ENCODE measurements around the gene PEMT. TPM values are rescaled to one million over a fixed set of nuclear protein-coding genes. Genes with fewer than 3 reads are reported as not detected.

The PEMT gene
- total RNA-seq, 4 donors from 2014 or later = 29.9 to 47.5 (median 44.3) TPM

DNA sequence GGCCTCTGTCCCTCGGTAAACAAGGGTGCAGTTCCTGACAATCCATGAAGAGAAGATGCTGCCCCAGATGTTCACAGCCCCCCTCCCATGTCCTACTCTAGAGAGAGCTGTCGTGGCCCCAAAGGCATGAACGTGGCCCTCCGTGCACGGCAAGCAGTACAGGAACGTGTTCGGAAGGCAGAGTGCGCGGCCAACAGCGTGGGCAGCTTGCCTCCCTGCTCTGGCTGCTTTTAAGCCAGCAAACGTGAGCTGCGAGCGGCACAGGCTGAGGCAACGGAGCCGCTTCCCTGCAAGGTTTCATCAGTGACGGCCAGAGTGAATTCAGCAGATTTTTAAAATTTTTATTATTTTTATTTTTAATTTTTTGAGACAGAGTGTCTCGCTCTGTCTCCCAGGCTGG is 37.2 kb downstream of the PEMT start:
- TF ChIP-seq CTCF (IDR thresholded peaks at IDR 0.05) (no peak), POLR2A (IDR thresholded peaks at IDR 0.05) (no peak)
- WGBS, 2 donors = 91 to 94% methylated on average over 17 of the region's 17 CpGs
- no peak for DNase-seq (ENCODE audit: low spot score in 2 of 2)
- H3K4me3 ChIP-seq (ENCODE audit: low read depth, poor library complexity, severe bottlenecking) = no peak overlapping the region
- intact Hi-C loops (cut with DNase I; ENCODE audit: low total_unique reads) = no loop called here

DNA sequence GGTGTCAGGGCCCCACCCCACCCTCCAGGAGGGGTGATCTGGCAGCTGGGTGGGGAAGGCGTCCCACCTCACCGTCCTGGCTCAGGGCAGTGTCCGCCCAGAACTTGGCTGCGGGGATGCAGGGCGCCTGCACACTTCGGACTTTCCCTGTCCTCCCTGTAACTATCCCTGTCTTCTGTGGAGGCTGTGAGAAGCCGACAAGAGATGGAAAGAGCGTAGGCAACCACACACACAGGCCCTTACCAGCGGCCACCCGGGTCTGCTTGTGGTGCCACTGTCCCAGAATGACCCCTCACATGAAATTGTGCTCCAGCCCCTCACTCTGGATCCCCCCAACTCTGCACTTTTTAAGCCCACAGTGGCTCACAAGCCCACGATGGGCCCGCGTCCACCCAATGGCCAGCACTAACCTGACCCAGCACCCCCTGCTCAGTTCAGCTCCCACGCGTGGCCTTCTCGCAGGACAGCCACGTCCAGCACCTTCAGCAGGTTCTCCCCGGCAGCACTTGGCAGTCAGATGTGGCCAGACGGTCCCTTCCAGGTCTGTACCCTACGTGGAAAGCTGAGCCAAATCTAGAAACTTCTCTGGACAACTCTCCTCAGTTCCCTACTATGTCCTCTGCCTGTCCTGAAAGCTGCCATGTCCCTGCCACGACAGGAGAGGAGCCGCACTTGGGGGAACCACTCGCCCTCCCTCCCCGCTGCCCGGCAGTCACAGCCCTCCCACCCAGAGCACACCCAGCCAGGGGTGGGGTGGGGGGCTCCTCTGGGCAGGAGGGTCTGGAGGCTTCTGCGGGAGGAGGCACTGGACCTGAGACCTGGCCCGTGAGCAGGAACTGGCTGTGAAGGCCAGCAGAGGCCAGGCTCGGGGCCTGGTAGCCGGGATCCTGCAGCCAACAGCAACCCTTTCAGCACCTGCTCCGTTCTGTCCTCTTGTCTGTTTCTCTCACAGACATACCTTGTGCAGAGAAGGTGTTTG is 38.0 kb downstream of the PEMT start:
- no peak for TF ChIP-seq POLR2A (IDR thresholded peaks at IDR 0.05)
- no peak for TF ChIP-seq CTCF (IDR thresholded peaks at IDR 0.05)
- no peak overlapping the region for H3K4me3 ChIP-seq (ENCODE audit: low read depth, poor library complexity, severe bottlenecking)
- DNase-seq (ENCODE audit: low spot score in 2 of 2) = no peak
- intact Hi-C loops (cut with DNase I; ENCODE audit: low total_unique reads) = no loop called here
- 95 to 96% methylated on average over 17 to 30 of the region's 30 CpGs for WGBS, 2 donors

DNA sequence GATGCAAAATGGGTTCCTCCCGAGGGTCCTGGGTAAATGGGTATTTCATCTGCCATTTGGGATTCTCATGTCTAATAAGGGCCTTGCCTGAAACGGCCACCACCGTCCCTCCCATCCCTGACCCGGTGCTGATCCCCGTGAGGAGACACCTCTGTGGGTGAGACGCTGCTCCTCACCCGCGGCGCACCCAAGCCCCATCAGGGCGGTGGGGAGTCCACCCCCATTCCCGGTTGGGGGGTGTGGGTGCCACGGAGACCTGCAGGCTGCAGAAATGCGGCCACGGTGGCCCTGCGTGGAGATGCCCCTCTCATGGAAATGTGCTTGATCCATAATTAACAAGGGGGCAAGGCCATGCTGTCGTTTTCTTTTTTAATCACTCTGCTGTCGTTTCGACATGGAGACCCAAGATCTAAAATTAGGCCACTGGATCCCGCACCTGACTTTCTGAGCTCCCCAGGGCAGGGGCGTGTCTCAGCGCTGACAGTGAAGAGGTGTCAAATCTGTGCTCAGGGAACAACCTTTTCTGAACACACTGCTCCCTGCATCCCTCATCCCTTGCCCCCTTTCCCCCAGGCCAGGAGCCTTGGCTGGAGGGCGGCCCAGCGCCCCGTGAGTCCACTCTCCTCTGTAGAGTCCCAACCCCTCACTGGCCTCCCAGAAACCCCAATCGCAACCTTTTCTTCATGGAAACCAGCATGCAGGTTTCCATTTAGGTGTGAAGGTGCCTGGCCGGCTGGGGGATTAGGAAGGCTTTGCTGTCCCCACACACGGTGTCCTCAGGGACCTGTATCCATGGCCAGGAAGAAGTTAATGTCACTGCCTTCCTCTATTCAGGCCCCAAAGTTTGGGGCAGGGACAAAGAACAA is 38.9 kb downstream of the PEMT start:
- WGBS, 2 donors = 84 to 90% methylated on average over 27 of the region's 27 CpGs
- TF ChIP-seq POLR2A (IDR thresholded peaks at IDR 0.05) = no peak
- TF ChIP-seq CTCF (IDR thresholded peaks at IDR 0.05) = no peak
- intact Hi-C loops (cut with DNase I; ENCODE audit: low total_unique reads) = no loop called here
- no peak for DNase-seq (ENCODE audit: low spot score in 2 of 2)
- H3K4me3 ChIP-seq (ENCODE audit: low read depth, poor library complexity, severe bottlenecking) = no peak overlapping the region

- intact Hi-C loops (cut with DNase I; ENCODE audit: low total_unique reads) = no loop called here
- H3K4me3 ChIP-seq (ENCODE audit: low read depth, poor library complexity, severe bottlenecking) = no peak overlapping the region
- TF ChIP-seq CTCF (IDR thresholded peaks at IDR 0.05) (no peak), POLR2A (IDR thresholded peaks at IDR 0.05) (no peak)
- WGBS, 2 donors = 34 to 47% methylated on average over 11 of the region's 11 CpGs
- DNase-seq (ENCODE audit: low spot score in 2 of 2) = no peak
Observed at GRCh38 chr17:17551361-17551760, 40.1 kb downstream of the PEMT start.

DNA sequence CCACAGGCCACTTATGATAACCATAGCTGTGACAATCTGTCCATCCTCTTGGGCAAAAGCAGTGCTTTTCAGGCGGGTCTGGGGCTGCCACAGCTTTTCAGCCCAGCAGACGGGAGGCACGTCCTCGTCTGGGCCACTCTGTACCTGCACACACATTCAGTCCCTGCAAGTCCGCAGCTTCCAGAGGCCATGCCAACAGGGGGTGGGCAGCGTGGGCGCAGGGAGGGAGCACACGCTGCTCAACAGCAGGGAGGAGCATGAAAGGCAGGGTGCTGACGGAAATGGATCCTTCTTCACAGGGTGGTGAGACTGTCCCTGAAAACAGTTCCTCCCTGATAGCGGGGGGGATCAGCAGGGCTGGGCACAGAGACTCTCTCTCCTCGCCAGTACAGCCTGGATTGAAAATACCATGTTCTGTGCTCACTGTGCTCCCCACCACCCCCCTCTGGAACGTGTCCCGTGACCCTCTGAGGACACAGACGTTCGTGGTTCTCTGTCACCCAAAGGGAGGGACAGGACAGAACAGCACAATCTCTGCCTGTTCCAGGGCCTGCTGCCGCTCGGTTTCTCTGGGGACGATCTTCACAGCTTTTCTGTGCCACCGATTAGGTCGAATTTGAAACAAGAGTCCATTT is 41.7 kb downstream of the PEMT start:
- H3K4me3 ChIP-seq (ENCODE audit: low read depth, poor library complexity, severe bottlenecking) = no peak overlapping the region
- intact Hi-C loops (cut with DNase I; ENCODE audit: low total_unique reads) = no loop called here
- no peak for TF ChIP-seq CTCF (IDR thresholded peaks at IDR 0.05)
- no peak for TF ChIP-seq POLR2A (IDR thresholded peaks at IDR 0.05)
- no peak for DNase-seq (ENCODE audit: low spot score in 2 of 2)
- WGBS, 2 donors = 93 to 96% methylated on average over 20 of the region's 20 CpGs
